IMR-90 (cell line): ENCODE results near the gene FAM78A. TPM values are rescaled to one million over a fixed set of nuclear protein-coding genes. Genes with fewer than 3 reads are reported as not detected.
A peak's percentile ranks its signal among the peaks of the same experiment; 100 is the strongest.

Experiments
- ATAC-seq: fragments of 200-7000 bp; cut with Tn5 transposase; 2 replicates; pipeline ENCODE4 v1.9.1; 2020; ENCODE audit warnings: low read depth, mild to moderate bottlenecking, moderate library complexity
- BruUV-seq: library from RNA; stranded (reverse); fragments of 400-500 nt; replicated peaks from 2 replicates; lab custom pipeline; 2021; lab: Mats Ljungman, UMichigan
- CTCF ChIA-PET: fragments of 300-600 bp; formaldehyde crosslinking; extraction: SDS; loops from one replicate; lab custom pipeline; 2021; ENCODE audit warnings: antibody characterized with exemption; lab: Yijun Ruan, JAX
- POLR2A ChIA-PET: fragments of 300-600 bp; sonication (Branson Sonifier 250); formaldehyde crosslinking; loops from one replicate; lab custom pipeline; 2022; ENCODE audit warnings: antibody characterized with exemption; ENCODE audit not compliant: unreplicated experiment; lab: Charles Lee
- DNase-seq: peaks from one replicate; pipeline ENCODE4 v3.0.0; 2013
- H2AFZ ChIP-seq: replicated peaks from 2 replicates; pipeline ENCODE3; 2013; ENCODE audit warnings: low read length, mild to moderate bottlenecking; ENCODE audit not compliant: poor library complexity
- H2AK5ac ChIP-seq: 2 replicates; pipeline ENCODE4 v1.6.1; 2013; ENCODE audit warnings: low read depth, low read length, inconsistent platforms
- H2AK9ac ChIP-seq: replicated peaks from 2 replicates; pipeline ENCODE3; 2013; ENCODE audit warnings: mild to moderate bottlenecking, low read depth, low read length, moderate library complexity; ENCODE audit not compliant: poor library complexity
- H2BK120ac ChIP-seq: 2 replicates; pipeline ENCODE4 v1.6.1; 2013; ENCODE audit warnings: low read depth, low read length, inconsistent platforms
- H2BK15ac ChIP-seq: 3 replicates; pipeline ENCODE4 v1.6.1; 2013; ENCODE audit warnings: low read depth, low read length, inconsistent platforms
- H2BK20ac ChIP-seq: 2 replicates; pipeline ENCODE4 v1.6.1; 2013; ENCODE audit warnings: low read depth, mild to moderate bottlenecking, inconsistent platforms, low read length, moderate library complexity
- H2BK5ac ChIP-seq: 2 replicates; pipeline ENCODE4 v1.6.1; 2013; ENCODE audit warnings: mild to moderate bottlenecking, low read depth, low read length, inconsistent platforms; ENCODE audit not compliant: poor library complexity, severe bottlenecking
- H3K14ac ChIP-seq: replicated peaks from 2 replicates; pipeline ENCODE4 v1.6.1; 2013; ENCODE audit warnings: low read depth, low read length, inconsistent platforms
- H3K18ac ChIP-seq: 2 replicates; pipeline ENCODE4 v1.6.1; 2013; ENCODE audit warnings: low read depth, low read length, control low read depth
- H3K23ac ChIP-seq: 2 replicates; pipeline ENCODE4 v1.6.1; 2013; ENCODE audit warnings: low read depth, low read length, inconsistent platforms
- H3K27ac ChIP-seq: 2 replicates; pipeline ENCODE4 v1.5.1; 2013; ENCODE audit warnings: mild to moderate bottlenecking, control low read depth, low read length; ENCODE audit not compliant: insufficient read depth
- H3K27me3 ChIP-seq: 2 replicates; pipeline ENCODE4 v1.6.1; 2013; ENCODE audit warnings: low read length; ENCODE audit not compliant: control insufficient read depth, insufficient read depth
- H3K36me3 ChIP-seq: 2 replicates; pipeline ENCODE4 v1.6.1; 2013; ENCODE audit warnings: low read length, mixed read lengths; ENCODE audit not compliant: control insufficient read depth, insufficient read depth
- H3K4ac ChIP-seq: 2 replicates; pipeline ENCODE4 v1.6.1; 2013; ENCODE audit warnings: low read depth, low read length, inconsistent platforms
- H3K4me1 ChIP-seq: 2 replicates; pipeline ENCODE4 v1.6.1; 2013; ENCODE audit warnings: low read length, mixed read lengths; ENCODE audit not compliant: control insufficient read depth, insufficient read depth
- H3K4me2 ChIP-seq: 2 replicates; pipeline ENCODE4 v1.6.1; 2013; ENCODE audit warnings: low read depth, mild to moderate bottlenecking, control low read depth, low read length, moderate library complexity
- H3K4me3 ChIP-seq: 2 replicates; pipeline ENCODE4 v1.5.1; 2013; ENCODE audit warnings: low read depth, mild to moderate bottlenecking, control low read depth, low read length, moderate library complexity; ENCODE audit not compliant: insufficient read depth
- H3K56ac ChIP-seq: 2 replicates; pipeline ENCODE4 v1.6.1; 2013; ENCODE audit warnings: low read length, inconsistent platforms; ENCODE audit not compliant: insufficient read depth; ENCODE audit errors: extremely low read depth
- H3K79me1 ChIP-seq, 2 experiments: 2 replicates each; pipeline ENCODE4 v1.6.1; 2013; ENCODE audit warnings: low read length in 2 of 2, inconsistent platforms in 1 of 2, low read depth in 1 of 2
- H3K9ac ChIP-seq: 2 replicates; pipeline ENCODE4 v1.6.1; 2013; ENCODE audit warnings: low read depth, low read length, control low read depth
- H3K9me1 ChIP-seq: 2 replicates; pipeline ENCODE4 v1.6.1; 2013; ENCODE audit warnings: low read length, inconsistent platforms; ENCODE audit not compliant: insufficient read depth
- H3K9me3 ChIP-seq: 2 replicates; pipeline ENCODE4 v1.6.1; 2013; ENCODE audit warnings: low read length; ENCODE audit not compliant: control insufficient read depth, insufficient read depth
- H4K20me1 ChIP-seq: 2 replicates; pipeline ENCODE4 v1.6.1; 2013; ENCODE audit warnings: low read length, inconsistent platforms; ENCODE audit not compliant: insufficient read depth
- H4K5ac ChIP-seq: 2 replicates; pipeline ENCODE4 v1.6.1; 2013; ENCODE audit warnings: mild to moderate bottlenecking, low read depth, low read length, control low read depth
- H4K8ac ChIP-seq, 2 experiments: 2 replicates each; pipeline ENCODE4 v1.6.1; 2013; ENCODE audit warnings: low read depth in 2 of 2, low read length in 2 of 2, control low read depth in 1 of 2, inconsistent platforms in 1 of 2
- H4K91ac ChIP-seq: 2 replicates; pipeline ENCODE4 v1.6.1; 2013; ENCODE audit warnings: low read depth, low read length, inconsistent platforms; ENCODE audit not compliant: insufficient read depth
- MXI1 ChIP-seq: IDR thresholded peaks from 2 replicates; pipeline ENCODE4 v1.6.1; 2012; ENCODE audit warnings: low read depth, mild to moderate bottlenecking, low read length, moderate library complexity, borderline replicate concordance
- POLR2A ChIP-seq: IDR thresholded peaks from 2 replicates; pipeline ENCODE4 v1.6.1; 2012; ENCODE audit warnings: mild to moderate bottlenecking, low read depth, low read length
- RFX5 ChIP-seq: IDR thresholded peaks from 2 replicates; pipeline ENCODE4 v1.8.0; 2012; ENCODE audit warnings: low read depth, mild to moderate bottlenecking, low read length, moderate library complexity
- SMC3 ChIP-seq: fragments of 150-350 bp; IDR thresholded peaks from 2 replicates; pipeline ENCODE4 v1.6.1; 2016; ENCODE audit warnings: low read depth, mild to moderate bottlenecking, antibody characterized with exemption, low read length, moderate library complexity
- WGBS, 2 experiments: methylation state at CpG; one replicate each; pipeline versions ENCODE4 v1.1.5 to v1.1.7; 2013; ENCODE audit warnings: missing lambda C conversion rate in 2 of 2; ENCODE audit not compliant: insufficient read length in 1 of 2; ENCODE audit errors: extremely low coverage in 2 of 2; 5-methylcytosine and 5-hydroxymethylcytosine counted together
- dilution Hi-C: fragments of 300-500 bp; cut with HindIII; formaldehyde crosslinking; loops from one replicate; pipeline ENCODE4 v1.14.3; 2018; ENCODE audit warnings: low sequenced_read_pairs; ENCODE audit not compliant: unreplicated experiment
- in situ Hi-C: fragments of 300-500 bp; cut with MboI; formaldehyde crosslinking; loops from 3 replicates; pipeline ENCODE4 v1.14.3; 2019; ENCODE audit warnings: low sequenced_read_pairs, inconsistent platforms, mixed read lengths
- intact Hi-C: fragments of 100-400 bp; cut with micrococcal nuclease; formaldehyde crosslinking; loops from 2 replicates; pipeline ENCODE4 v1.10.0; 2022
- polyA plus RNA-seq, 3 experiments: library from polyadenylated mRNA; depleted of rRNA; stranded (reverse); fragments of >200 nt; gene quantifications; 2 replicates each; pipeline ENCODE4 v1.2.3, GENCODE V29; 2012; ENCODE audit warnings: low replicate concordance in 1 of 3
- total RNA-seq: library from RNA; depleted of rRNA; stranded (reverse); fragments of >200 nt; gene quantifications from 2 replicates; pipeline ENCODE4 v1.2.3, GENCODE V29; 2012
- TF ChIP-seq, protein P1 (sequence below): fragments of 150-350 bp; IDR thresholded peaks from 2 replicates; pipeline ENCODE4 v1.6.1; 2016; ENCODE audit warnings: low read depth, mild to moderate bottlenecking, low read length, moderate library complexity, borderline replicate concordance
- TF ChIP-seq, protein P2 (sequence below): fragments of 150-350 bp; IDR thresholded peaks from 2 replicates; pipeline ENCODE4 v1.6.1; 2017; ENCODE audit warnings: mild to moderate bottlenecking, antibody characterized with exemption, low read length, low read depth

FAM78A gene
- total and polyA plus RNA-seq, 2 of the 4 experiments (the other 2 are of a cell fraction) = 0.18 to 0.27 TPM

DNA sequence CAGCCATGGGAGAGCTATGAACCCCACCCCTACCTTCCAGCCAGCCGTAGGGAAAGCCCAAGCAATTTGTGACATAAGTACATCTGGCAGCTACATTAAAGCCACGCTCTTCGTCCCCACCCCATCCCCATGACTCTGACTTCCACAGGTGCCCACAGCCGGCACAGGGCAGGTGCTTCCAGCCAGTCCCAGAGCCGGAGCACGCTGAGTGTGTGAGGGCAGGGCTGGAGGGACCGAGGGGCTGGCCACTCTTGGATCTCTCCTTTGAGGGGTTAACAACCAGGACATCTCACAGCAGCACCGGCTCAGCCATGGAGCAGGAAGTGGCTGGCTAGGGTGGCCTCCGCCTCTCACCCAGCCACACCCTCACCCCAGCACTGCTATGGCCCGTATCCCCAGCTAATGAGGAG is 2.4 kb upstream of the FAM78A start:
- ATAC-seq (no peak), DNase-seq (no peak)
- in situ Hi-C loops = no loop called here
- H3K4ac ChIP-seq = no peak overlapping the region
- H2BK120ac ChIP-seq = no peak overlapping the region
- no peak overlapping the region for H2AK9ac ChIP-seq
- H3K4me1 ChIP-seq = no peaks in the 10 kb centered on the region
- no TSS peak for BruUV-seq
- H4K8ac ChIP-seq = no peak overlapping the region
- H3K27me3 ChIP-seq = peaks cover 65% of the 10 kb centered on the region
- no peak overlapping the region for H3K4me2 ChIP-seq
- H3K9ac ChIP-seq = no peak overlapping the region
- no peaks in the 10 kb centered on the region for H3K9me3 ChIP-seq
- H3K9me1 ChIP-seq = peaks cover 5% of the 10 kb centered on the region; the same call in 1 of the 2 replicates
- H3K4me3 ChIP-seq = no peak overlapping the region
- no peak overlapping the region for H3K27ac ChIP-seq
- intact Hi-C loops = loop anchor here (1.0 to 2.0 kb wide), 2 partner anchors 11 to 100 kb away; partner anchors contain the start of gene PLPP7
- dilution Hi-C loops = no loop called here
- H4K5ac ChIP-seq = no peak overlapping the region
- no peak overlapping the region for H3K56ac ChIP-seq
- H3K14ac ChIP-seq = no peak overlapping the region
- no peak overlapping the region for H2BK5ac ChIP-seq
- whole genome bisulfite sequencing, 2 experiments = no CpG with 5 or more reads among the region's 10 CpGs
- H3K36me3 ChIP-seq = no peaks in the 10 kb centered on the region
- peak overlapping the region; percentile 58 for H2AFZ ChIP-seq
- H3K18ac ChIP-seq = no peak overlapping the region
- no peak overlapping the region for H2AK5ac ChIP-seq
- ChIA-PET POLR2A (no interaction called here), CTCF (no interaction called here)
- no peak overlapping the region for H2BK20ac ChIP-seq
- no peak overlapping the region for H3K23ac ChIP-seq
- H2BK15ac ChIP-seq = no peak overlapping the region
- TF ChIP-seq RFX5 = no peak
- TF ChIP-seq POLR2A = no peak
- TF ChIP-seq MXI1 = no peak
- TF ChIP-seq, protein P1, sequence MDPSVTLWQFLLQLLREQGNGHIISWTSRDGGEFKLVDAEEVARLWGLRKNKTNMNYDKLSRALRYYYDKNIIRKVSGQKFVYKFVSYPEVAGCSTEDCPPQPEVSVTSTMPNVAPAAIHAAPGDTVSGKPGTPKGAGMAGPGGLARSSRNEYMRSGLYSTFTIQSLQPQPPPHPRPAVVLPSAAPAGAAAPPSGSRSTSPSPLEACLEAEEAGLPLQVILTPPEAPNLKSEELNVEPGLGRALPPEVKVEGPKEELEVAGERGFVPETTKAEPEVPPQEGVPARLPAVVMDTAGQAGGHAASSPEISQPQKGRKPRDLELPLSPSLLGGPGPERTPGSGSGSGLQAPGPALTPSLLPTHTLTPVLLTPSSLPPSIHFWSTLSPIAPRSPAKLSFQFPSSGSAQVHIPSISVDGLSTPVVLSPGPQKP = no peak
- TF ChIP-seq SMC3 = no peak
- TF ChIP-seq, protein P2, sequence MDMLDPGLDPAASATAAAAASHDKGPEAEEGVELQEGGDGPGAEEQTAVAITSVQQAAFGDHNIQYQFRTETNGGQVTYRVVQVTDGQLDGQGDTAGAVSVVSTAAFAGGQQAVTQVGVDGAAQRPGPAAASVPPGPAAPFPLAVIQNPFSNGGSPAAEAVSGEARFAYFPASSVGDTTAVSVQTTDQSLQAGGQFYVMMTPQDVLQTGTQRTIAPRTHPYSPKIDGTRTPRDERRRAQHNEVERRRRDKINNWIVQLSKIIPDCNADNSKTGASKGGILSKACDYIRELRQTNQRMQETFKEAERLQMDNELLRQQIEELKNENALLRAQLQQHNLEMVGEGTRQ = no peak
- no peaks in the 10 kb centered on the region for H4K20me1 ChIP-seq
- no peaks in the 10 kb centered on the region for H3K79me1 ChIP-seq
- H4K91ac ChIP-seq = no peak overlapping the region
